ENCODE measurements around the gene SLC6A1. TPM values are rescaled to one million over a fixed set of nuclear protein-coding genes. Genes with fewer than 3 reads are reported as not detected.

SLC6A1 gene
- total RNA-seq, 1 donor from 2014 or later = 3.1 TPM

Other genes starting within 250 kb of the SLC6A1 start
- 0.21 TPM for gene SLC6A11, start 176.5 kb upstream of the SLC6A1 start, total RNA-seq
- 9.6 TPM for gene HRH1, start 161.7 kb downstream of the SLC6A1 start, total RNA-seq